Urinary bladder (tissue), 4 donors: ENCODE data around the gene SCUBE2. TPM values are rescaled to one million over a fixed set of nuclear protein-coding genes. Genes with fewer than 3 reads are reported as not detected.

Experiments used
- DNase-seq: peaks from one replicate; pipeline ENCODE4 v3.0.0-alpha.2; 2015; ENCODE audit errors: extremely low spot score
- H3K27ac ChIP-seq: one replicate; pipeline ENCODE4 v1.5.1; 2013; ENCODE audit warnings: low read depth, mild to moderate bottlenecking, moderate library complexity
- H3K36me3 ChIP-seq: one replicate; pipeline ENCODE4 v1.6.1; 2013; ENCODE audit warnings: mild to moderate bottlenecking, moderate library complexity; ENCODE audit not compliant: insufficient read depth
- H3K4me1 ChIP-seq: one replicate; pipeline ENCODE4 v1.6.1; 2013; ENCODE audit warnings: mild to moderate bottlenecking, moderate library complexity; ENCODE audit not compliant: insufficient read depth
- H3K4me3 ChIP-seq: one replicate; pipeline ENCODE4 v1.5.1; 2013; ENCODE audit warnings: low read depth, low read length
- WGBS: extraction: QIAGEN DNeasy Blood & Tissue Kit; methylation state at CpG from one replicate; pipeline ENCODE4 v1.1.7; 2013; 5-methylcytosine and 5-hydroxymethylcytosine counted together
- polyA plus RNA-seq: library from polyadenylated mRNA; stranded (reverse); fragments of 200-250 nt; gene quantifications from one replicate; pipeline ENCODE4 v1.2.3, GENCODE V29; 2013
- total RNA-seq: library from RNA; depleted of rRNA; stranded (reverse); fragments of >200 nt; gene quantifications from one replicate; pipeline ENCODE4 v1.2.3, GENCODE V29; 2014
- donor health status: healthy with polysubstance abuse.
- donor health status: healthy.

Gene SCUBE2
- total and polyA plus RNA-seq, 2 donors = 24.5 to 121 TPM

DNA sequence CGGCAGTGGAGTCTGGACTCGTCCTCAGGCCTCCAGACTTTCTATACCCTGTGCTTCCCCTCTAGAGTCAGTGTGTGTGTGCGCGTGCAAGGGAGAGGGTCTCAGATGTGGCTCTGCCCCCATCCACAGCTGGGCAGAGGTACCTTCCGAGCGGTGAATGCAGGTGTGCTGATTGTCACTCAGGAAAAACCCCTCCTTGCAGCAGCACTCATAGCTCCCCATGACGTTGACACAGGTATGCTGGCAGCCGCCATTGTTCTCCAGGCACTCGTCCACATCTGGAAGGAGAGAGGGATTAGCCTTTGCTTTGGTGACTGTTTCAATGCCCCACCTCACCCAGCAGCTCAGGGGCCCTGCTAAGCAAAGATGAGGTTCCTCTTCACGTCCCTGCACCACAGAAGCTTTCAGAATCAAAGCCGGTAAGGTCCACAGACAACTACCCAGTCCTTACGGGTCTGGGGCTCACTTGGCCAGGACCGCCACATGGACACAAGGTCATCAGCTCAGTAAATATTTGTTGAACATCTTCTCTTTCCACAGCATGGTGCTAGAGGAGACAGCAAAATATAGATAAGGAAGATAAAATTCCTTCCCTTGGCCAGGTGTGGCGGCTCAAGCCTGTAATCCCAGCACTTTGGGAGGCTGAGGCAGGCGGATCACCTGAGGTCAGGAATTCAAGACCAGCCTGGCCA, 16.9 kb downstream of the SCUBE2 start:
- no peak for DNase-seq
- H3K36me3 ChIP-seq = no peaks in the 10 kb centered on the region
- H3K4me1 ChIP-seq = no peaks in the 10 kb centered on the region
- no peak overlapping the region for H3K4me3 ChIP-seq
- 88% methylated on average over 15 of the region's 15 CpGs for WGBS
- H3K27ac ChIP-seq = no peak overlapping the region

GRCh38 chr11:9073466-9074225, 17.8 kb downstream of the SCUBE2 start:
- 88% methylated on average over 6 of the region's 6 CpGs for whole genome bisulfite sequencing
- no peak for DNase-seq
- Histone ChIP-seq H3K27ac (no peak overlapping the region), H3K4me3 (no peak overlapping the region), H3K36me3 (no peaks in the 10 kb centered on the region), H3K4me1 (no peaks in the 10 kb centered on the region)

DNA sequence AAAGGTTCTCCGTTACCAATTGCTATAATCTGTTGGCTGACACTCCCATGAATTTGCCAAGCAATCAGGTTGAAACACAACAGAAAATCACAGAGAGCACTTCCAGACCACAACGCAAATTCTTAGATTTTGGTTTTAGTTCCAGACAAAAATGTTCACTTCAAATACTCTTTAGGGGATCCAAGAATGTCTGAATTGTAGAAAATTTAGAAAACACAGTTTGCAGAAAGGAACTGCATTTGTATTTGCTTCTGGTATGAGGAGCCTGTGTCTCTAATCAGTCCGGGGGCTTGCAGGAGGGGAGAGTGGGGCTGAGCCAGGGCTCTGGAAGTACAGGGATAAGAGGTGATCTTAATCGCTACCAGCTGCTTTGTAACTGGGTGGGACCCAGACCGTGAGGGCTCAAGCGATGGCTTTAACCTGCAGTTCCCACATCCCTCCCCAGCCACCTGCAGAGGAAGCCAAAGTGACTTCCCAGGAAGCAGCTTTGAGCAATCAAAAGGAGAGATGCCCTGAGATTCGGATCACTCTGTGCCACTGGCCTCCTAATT, 18.7 kb downstream of the SCUBE2 start:
- DNase-seq = no peak

GRCh38 chr11:9071692-9072091, 19.7 kb downstream of the SCUBE2 start:
- 96% methylated on average over 3 of the region's 3 CpGs for WGBS
- H3K36me3 ChIP-seq = no peaks in the 10 kb centered on the region
- H3K27ac ChIP-seq = no peak overlapping the region
- no peak overlapping the region for H3K4me3 ChIP-seq
- no peak for DNase-seq
- H3K4me1 ChIP-seq = no peaks in the 10 kb centered on the region

More for the DNA sequence above, 18.7 kb downstream of the SCUBE2 start:
- H3K4me3 ChIP-seq = no peak overlapping the region
- no peaks in the 10 kb centered on the region for H3K4me1 ChIP-seq
- no peaks in the 10 kb centered on the region for H3K36me3 ChIP-seq
- H3K27ac ChIP-seq = no peak overlapping the region
- WGBS = 71% methylated on average over 7 of the region's 7 CpGs

DNA sequence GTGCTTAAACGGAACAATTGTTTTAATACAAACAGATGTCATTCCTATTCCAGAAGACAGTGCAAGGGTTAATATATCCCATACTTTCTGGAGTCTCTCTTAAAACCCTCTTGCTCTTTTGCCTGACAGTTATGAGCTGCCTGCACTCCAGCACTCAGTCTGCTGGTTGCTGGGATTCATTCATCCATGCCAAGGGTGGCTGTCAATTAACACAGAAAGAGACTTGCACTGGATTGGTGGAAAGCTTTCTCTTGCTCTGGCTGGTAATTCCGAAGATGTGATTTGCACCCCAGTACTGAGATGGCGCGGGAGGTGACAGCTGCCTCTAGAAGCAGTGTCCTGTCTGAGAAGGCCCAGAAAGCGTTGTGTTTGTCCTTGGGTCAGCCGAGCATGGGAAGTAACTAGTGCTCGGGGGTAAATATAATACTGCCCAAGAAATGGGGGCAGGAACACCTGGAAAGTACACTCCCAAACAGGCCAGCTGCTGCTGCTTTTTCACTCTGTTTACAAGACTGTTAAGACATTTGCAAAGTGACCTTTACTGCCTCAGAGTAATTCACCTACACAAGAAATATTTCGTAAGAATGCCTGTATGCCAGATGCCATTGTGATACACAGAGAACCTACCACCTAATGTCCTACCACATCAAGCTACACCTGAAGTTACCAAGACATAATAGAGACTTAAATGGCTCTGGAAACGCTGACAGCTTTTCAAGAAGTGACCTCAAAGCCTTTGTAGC, 20.5 kb downstream of the SCUBE2 start:
- WGBS = 91% methylated on average over 9 of the region's 9 CpGs
- no peaks in the 10 kb centered on the region for H3K36me3 ChIP-seq
- no peaks in the 10 kb centered on the region for H3K4me1 ChIP-seq
- H3K4me3 ChIP-seq = no peak overlapping the region
- no peak overlapping the region for H3K27ac ChIP-seq
- no peak for DNase-seq

DNA sequence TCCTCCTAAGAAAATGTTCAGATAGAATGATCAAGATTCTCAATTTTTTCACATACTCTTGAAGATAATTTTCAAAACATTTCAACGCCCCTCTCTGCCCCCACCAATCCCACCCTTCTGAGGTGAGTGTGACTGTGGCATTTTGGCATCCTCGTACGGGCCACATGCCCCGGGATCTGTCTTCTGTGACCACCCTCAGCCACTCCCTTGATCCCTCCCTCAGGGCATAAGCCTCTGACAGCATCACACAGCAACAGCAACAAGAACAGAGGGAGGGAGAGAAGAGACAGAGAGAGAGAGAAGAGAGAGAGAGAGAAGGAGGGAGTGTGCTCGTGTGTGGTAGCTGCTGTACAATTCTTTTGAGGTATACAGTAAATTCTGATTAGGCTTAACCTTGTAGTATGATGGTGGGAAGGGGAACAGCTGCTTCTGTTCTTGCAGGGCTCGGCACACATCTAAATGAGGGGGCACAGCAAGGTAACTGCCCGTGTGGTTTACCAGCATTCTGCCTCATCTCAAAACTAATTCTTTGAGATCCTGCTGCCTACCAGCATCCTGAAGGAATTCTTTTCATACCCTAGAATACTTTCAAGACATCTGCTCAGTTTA, 21.4 kb downstream of the SCUBE2 start:
- no peaks in the 10 kb centered on the region for H3K36me3 ChIP-seq
- no peak overlapping the region for H3K27ac ChIP-seq
- 85% methylated on average over 7 of the region's 7 CpGs for WGBS
- DNase-seq = no peak
- no peak overlapping the region for H3K4me3 ChIP-seq
- no peaks in the 10 kb centered on the region for H3K4me1 ChIP-seq

- no peak overlapping the region for H3K4me3 ChIP-seq
- no peak for DNase-seq
- H3K4me1 ChIP-seq = no peaks in the 10 kb centered on the region
- 92% methylated on average over 8 of the region's 8 CpGs for WGBS
- H3K36me3 ChIP-seq = no peaks in the 10 kb centered on the region
- H3K27ac ChIP-seq = no peak overlapping the region
Observed at GRCh38 chr11:9069256-9069655, 22.1 kb downstream of the SCUBE2 start.

GRCh38 chr11:9066433-9066925, 24.9 kb downstream of the SCUBE2 start:
- WGBS = 78% methylated on average over 5 of the region's 5 CpGs
- DNase-seq = no peak
- Histone ChIP-seq H3K27ac (no peak overlapping the region), H3K4me1 (no peaks in the 10 kb centered on the region), H3K36me3 (no peaks in the 10 kb centered on the region), H3K4me3 (no peak overlapping the region)

DNA sequence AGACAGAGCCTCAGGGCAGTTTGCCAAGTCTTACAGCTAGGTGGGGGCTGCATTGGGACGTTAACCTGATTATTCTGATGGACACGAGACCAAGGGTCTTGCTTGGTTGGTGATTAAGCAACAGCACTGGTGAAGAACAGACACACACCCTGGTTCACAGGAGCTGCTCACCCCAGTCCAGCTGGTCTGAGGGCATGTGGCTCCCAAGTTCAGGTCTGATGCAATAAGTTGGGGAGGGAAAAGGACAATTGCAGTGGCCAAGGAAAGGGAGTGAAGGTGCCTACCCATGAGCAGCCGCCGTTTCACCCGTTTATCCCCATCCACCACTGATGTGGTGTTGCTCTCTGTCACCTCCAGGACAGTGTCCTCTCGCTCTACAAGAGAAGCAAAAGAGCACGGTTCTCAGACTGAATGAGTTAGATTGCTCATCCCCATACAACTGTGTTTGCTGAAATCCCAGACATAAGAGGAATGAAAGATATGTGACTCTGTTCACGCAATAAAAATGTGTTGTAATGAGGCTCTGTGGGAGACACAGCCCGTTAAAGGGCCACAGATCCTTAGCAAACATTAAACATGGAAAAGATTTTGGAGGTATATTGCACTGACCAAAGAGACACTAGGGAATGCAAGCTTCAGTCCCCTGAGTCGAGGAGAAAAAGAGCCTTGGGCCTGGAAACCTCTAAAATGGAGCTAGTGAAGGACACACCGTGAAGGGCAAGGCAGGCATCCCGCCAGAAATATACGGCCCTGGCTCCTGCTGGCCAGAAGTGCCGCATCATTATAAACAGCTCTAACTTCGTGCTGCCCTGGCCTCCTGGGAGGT, 25.6 kb downstream of the SCUBE2 start:
- Histone ChIP-seq H3K4me1 (no peaks in the 10 kb centered on the region), H3K4me3 (no peak overlapping the region), H3K27ac (no peak overlapping the region), H3K36me3 (no peaks in the 10 kb centered on the region)
- no peak for DNase-seq
- 71% methylated on average over 15 of the region's 15 CpGs for WGBS

DNA sequence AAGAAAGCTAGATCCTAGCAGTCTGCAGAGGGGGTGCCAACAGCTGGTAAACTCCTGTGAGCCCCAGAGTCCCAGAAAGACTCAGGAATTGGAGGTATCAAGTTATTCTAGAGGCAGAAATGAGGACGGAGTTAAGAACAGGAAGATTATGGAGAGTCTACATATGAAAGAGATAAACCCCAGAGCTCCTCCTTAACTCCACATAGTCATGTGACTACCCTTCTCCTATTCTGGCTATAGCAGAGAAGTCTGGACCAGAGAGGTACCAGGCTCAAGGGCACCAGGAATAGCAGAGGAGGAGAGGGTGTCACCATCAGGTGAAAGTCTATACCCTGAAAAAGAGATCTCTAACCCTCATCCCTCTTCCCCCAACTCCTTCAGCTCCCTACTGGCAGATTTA, 29.6 kb downstream of the SCUBE2 start:
- H3K4me3 ChIP-seq = no peak overlapping the region
- no peaks in the 10 kb centered on the region for H3K36me3 ChIP-seq
- no peak overlapping the region for H3K27ac ChIP-seq
- WGBS = 70% methylated on average over 1 of the region's 1 CpG
- DNase-seq = no peak
- H3K4me1 ChIP-seq = no peaks in the 10 kb centered on the region

GRCh38 chr11:9060700-9061111, 30.7 kb downstream of the SCUBE2 start:
- no peak for DNase-seq
- H3K27ac ChIP-seq = no peak overlapping the region
- H3K4me3 ChIP-seq = no peak overlapping the region
- WGBS = 77% methylated on average over 4 of the region's 4 CpGs
- no peaks in the 10 kb centered on the region for H3K4me1 ChIP-seq
- no peaks in the 10 kb centered on the region for H3K36me3 ChIP-seq

GRCh38 chr11:9059406-9059805, 32.0 kb downstream of the SCUBE2 start:
- H3K27ac ChIP-seq = no peak overlapping the region
- no peak for DNase-seq
- WGBS = 79% methylated on average over 3 of the region's 3 CpGs

More at GRCh38 chr11:9059406-9059805, 32.0 kb downstream of the SCUBE2 start:
- Histone ChIP-seq H3K4me3 (no peak overlapping the region), H3K4me1 (no peaks in the 10 kb centered on the region), H3K36me3 (no peaks in the 10 kb centered on the region)
